ENCODE measurements around the gene CELSR1.

CELSR1 gene

GRCh38 chr22:46428602-46429324 lies 108.7 kb downstream of the CELSR1 start:
- no peak for DNase-seq (ENCODE audit: low read depth in 2 of 3, low spot score in 1 of 3)

- no peak for DNase-seq (ENCODE audit: low read depth in 2 of 3, low spot score in 1 of 3)
Observed at GRCh38 chr22:46428171-46428570, 109.2 kb downstream of the CELSR1 start.

GRCh38 chr22:46425016-46425415 lies 112.4 kb downstream of the CELSR1 start:
- DNase-seq (ENCODE audit: low read depth in 2 of 3, low spot score in 1 of 3), result no peak

GRCh38 chr22:46424496-46424895 lies 112.9 kb downstream of the CELSR1 start:
- no peak for DNase-seq (ENCODE audit: low read depth in 2 of 3, low spot score in 1 of 3)

GRCh38 chr22:46422896-46423295 lies 114.5 kb downstream of the CELSR1 start:
- DNase-seq (ENCODE audit: low read depth in 2 of 3, low spot score in 1 of 3), result no peak

GRCh38 chr22:46421267-46421666 lies 116.2 kb downstream of the CELSR1 start:
- no peak for DNase-seq (ENCODE audit: low read depth in 2 of 3, low spot score in 1 of 3)

GRCh38 chr22:46419754-46420571 lies 117.5 kb downstream of the CELSR1 start:
- no peak for DNase-seq (ENCODE audit: low read depth in 2 of 3, low spot score in 1 of 3)

- DNase-seq (ENCODE audit: low read depth in 2 of 3, low spot score in 1 of 3), result no peak
Observed at GRCh38 chr22:46418827-46419226, 118.6 kb downstream of the CELSR1 start.

GRCh38 chr22:46417769-46418168 lies 119.7 kb downstream of the CELSR1 start:
- no peak for DNase-seq (ENCODE audit: low read depth in 2 of 3, low spot score in 1 of 3)

- no peak for DNase-seq (ENCODE audit: low read depth in 2 of 3, low spot score in 1 of 3)
Observed at GRCh38 chr22:46416891-46417580, 120.4 kb downstream of the CELSR1 start.

- DNase-seq (ENCODE audit: low read depth in 2 of 3, low spot score in 1 of 3), result no peak
Observed at GRCh38 chr22:46416520-46416871, 120.9 kb downstream of the CELSR1 start.

- no peak for DNase-seq (ENCODE audit: low read depth in 2 of 3, low spot score in 1 of 3)
Observed at GRCh38 chr22:46415776-46416519, 121.5 kb downstream of the CELSR1 start.

GRCh38 chr22:46414704-46415103 lies 122.7 kb downstream of the CELSR1 start:
- no peak for DNase-seq (ENCODE audit: low read depth in 2 of 3, low spot score in 1 of 3)

GRCh38 chr22:46413725-46414379 lies 123.6 kb downstream of the CELSR1 start:
- DNase-seq (ENCODE audit: low read depth in 2 of 3, low spot score in 1 of 3), result no peak

GRCh38 chr22:46411347-46411746 lies 126.1 kb downstream of the CELSR1 start:
- no peak for DNase-seq (ENCODE audit: low read depth in 2 of 3, low spot score in 1 of 3)

- no peak for DNase-seq (ENCODE audit: low read depth in 2 of 3, low spot score in 1 of 3)
Observed at GRCh38 chr22:46410291-46410808, 127.1 kb downstream of the CELSR1 start.

GRCh38 chr22:46409631-46410210 lies 127.7 kb downstream of the CELSR1 start:
- DNase-seq (ENCODE audit: low read depth in 2 of 3, low spot score in 1 of 3), result no peak

- no peak for DNase-seq (ENCODE audit: low read depth in 2 of 3, low spot score in 1 of 3)
Observed at GRCh38 chr22:46408568-46409506, 128.6 kb downstream of the CELSR1 start.

- DNase-seq (ENCODE audit: low read depth in 2 of 3, low spot score in 1 of 3), result no peak
Observed at GRCh38 chr22:46407748-46408147, 129.7 kb downstream of the CELSR1 start.

Data from stimulated activated CD4-positive, alpha-beta T cell treated with anti-CD3 and anti-CD28 coated beads, Interleukin-12 subunit alpha, Interleukin-12 subunit beta, amount 100 ng/mL, for 48 hours (primary cell).